ENCODE measurements around the gene APBB1IP.

DNA sequence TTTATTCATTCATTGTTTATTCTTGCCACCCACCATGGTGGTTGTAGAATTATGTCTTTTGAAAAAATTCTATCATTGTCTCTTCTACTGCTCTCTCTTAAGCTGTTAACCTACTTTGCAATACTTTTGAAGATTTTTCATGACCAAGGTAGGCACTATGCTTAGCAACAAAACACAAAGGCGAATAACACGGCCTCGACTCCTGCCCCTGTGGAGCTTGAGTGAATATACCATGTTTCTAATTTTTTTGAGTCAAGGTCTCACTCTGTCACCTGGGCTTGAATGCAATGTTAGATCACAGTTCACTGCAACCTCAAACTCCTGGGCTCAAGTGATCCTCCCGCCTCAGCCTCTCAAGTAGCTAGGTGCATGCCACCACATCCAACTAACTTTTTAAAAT lies 39.4 kb downstream of the APBB1IP start:
- TF ChIP-seq CTCF (IDR thresholded peaks at IDR 0.05; ENCODE audit: extremely low read depth in 1 of 2, insufficient read depth in 1 of 2, low read depth in 1 of 2, low read length in 2 of 2) = no peak
- no peak for TF ChIP-seq MYC (IDR thresholded peaks at IDR 0.05; ENCODE audit: low read depth, low read length)
